Endometrium (tissue), 2 donors: ENCODE data around the gene DNAJB6.
A peak's percentile ranks its signal among the peaks of the same experiment; 100 is the strongest.

Source experiments
- FAIRE-seq: peaks from 2 replicates; lab custom pipeline; 2012; peaks lifted over from hg19 to GRCh38; lab: Jason Lieb, UNC
- donor health status: control.
- donor health status: control.

DNAJB6 gene

GRCh38 chr7:157396316-157397035 lies 59.7 kb downstream of the DNAJB6 start:
- no peak for FAIRE-seq

GRCh38 chr7:157397036-157397720 lies 60.4 kb downstream of the DNAJB6 start:
- no peak for FAIRE-seq

- FAIRE-seq: peak; percentile 85
Observed at GRCh38 chr7:157397731-157398691, 61.2 kb downstream of the DNAJB6 start.

GRCh38 chr7:157399086-157399687 lies 62.4 kb downstream of the DNAJB6 start:
- no peak for FAIRE-seq

GRCh38 chr7:157400171-157400860 lies 63.5 kb downstream of the DNAJB6 start:
- FAIRE-seq: no peak

GRCh38 chr7:157401567-157402387 lies 65.0 kb downstream of the DNAJB6 start:
- no peak for FAIRE-seq

GRCh38 chr7:157402388-157402703 lies 65.5 kb downstream of the DNAJB6 start:
- no peak for FAIRE-seq

GRCh38 chr7:157402911-157403534 lies 66.2 kb downstream of the DNAJB6 start:
- no peak for FAIRE-seq

- FAIRE-seq: no peak
Observed at GRCh38 chr7:157403646-157404401, 67.0 kb downstream of the DNAJB6 start.

GRCh38 chr7:157404845-157405481 lies 68.2 kb downstream of the DNAJB6 start:
- FAIRE-seq: no peak

GRCh38 chr7:157405501-157405900 lies 68.7 kb downstream of the DNAJB6 start:
- no peak for FAIRE-seq

- FAIRE-seq: no peak
Observed at GRCh38 chr7:157405914-157406810, 69.4 kb downstream of the DNAJB6 start.

GRCh38 chr7:157406971-157407370 lies 70.2 kb downstream of the DNAJB6 start:
- no peak for FAIRE-seq

GRCh38 chr7:157407512-157408257 lies 70.9 kb downstream of the DNAJB6 start:
- no peak for FAIRE-seq

- FAIRE-seq: no peak
Observed at GRCh38 chr7:157408258-157409101, 71.7 kb downstream of the DNAJB6 start.

- FAIRE-seq: no peak
Observed at GRCh38 chr7:157409149-157409752, 72.4 kb downstream of the DNAJB6 start.
